ENCODE results near the gene TBC1D25. TPM values are rescaled to one million over a fixed set of nuclear protein-coding genes. Genes with fewer than 3 reads are reported as not detected.

Gene TBC1D25
- 10 to 100 TPM in 1 of 10 donors, 1 to 10 TPM in 9; 6.8 to 10.1 (median 8.4) TPM for polyA plus RNA-seq (ENCODE audit: insufficient read length in 10 of 10)
- long read RNA-seq, donor 1, full-length matches to known transcripts = 2 of 2 reads
- long read RNA-seq, donor 1, partial matches to known transcripts = 0 of 2 reads
- long read RNA-seq, donor 1, other reads (novel, unspliced or antisense) = 0 of 2 reads
- long read RNA-seq, donor 2, partial matches to known transcripts = 0 of 1 reads
- long read RNA-seq, donor 2, other reads (novel, unspliced or antisense) = 0 of 1 reads
- long read RNA-seq, donor 3 = 0 reads
- long read RNA-seq, donor 4, full-length matches to known transcripts = 2 of 2 reads
- long read RNA-seq, donor 4, partial matches to known transcripts = 0 of 2 reads
- long read RNA-seq, donor 4, other reads (novel, unspliced or antisense) = 0 of 2 reads
- long read RNA-seq, donor 5, full-length matches to known transcripts = 4 of 4 reads
- long read RNA-seq, donor 5, partial matches to known transcripts = 0 of 4 reads
- long read RNA-seq, donor 5, other reads (novel, unspliced or antisense) = 0 of 4 reads
- long read RNA-seq, donor 6, full-length matches to known transcripts = 2 of 2 reads
- long read RNA-seq, donor 6, partial matches to known transcripts = 0 of 2 reads
- long read RNA-seq, donor 6, other reads (novel, unspliced or antisense) = 0 of 2 reads
- long read RNA-seq, donor 7, partial matches to known transcripts = 0 of 1 reads
- long read RNA-seq, donor 7, other reads (novel, unspliced or antisense) = 0 of 1 reads
- long read RNA-seq, donor 8, full-length matches to known transcripts = 2 of 2 reads
- long read RNA-seq, donor 8, partial matches to known transcripts = 0 of 2 reads
- long read RNA-seq, donor 8, other reads (novel, unspliced or antisense) = 0 of 2 reads
- long read RNA-seq, donor 9 = 0 reads

GRCh38 chrX:48539345-48540027 is at the start of gene TBC1D25:
TSS of gene TBC1D25 (plus strand) at chrX:48539714. CDS start at chrX:48539798, 84 bp downstream.
- peak; percentile 94 to 98 (median 95) for DNase-seq

DNA sequence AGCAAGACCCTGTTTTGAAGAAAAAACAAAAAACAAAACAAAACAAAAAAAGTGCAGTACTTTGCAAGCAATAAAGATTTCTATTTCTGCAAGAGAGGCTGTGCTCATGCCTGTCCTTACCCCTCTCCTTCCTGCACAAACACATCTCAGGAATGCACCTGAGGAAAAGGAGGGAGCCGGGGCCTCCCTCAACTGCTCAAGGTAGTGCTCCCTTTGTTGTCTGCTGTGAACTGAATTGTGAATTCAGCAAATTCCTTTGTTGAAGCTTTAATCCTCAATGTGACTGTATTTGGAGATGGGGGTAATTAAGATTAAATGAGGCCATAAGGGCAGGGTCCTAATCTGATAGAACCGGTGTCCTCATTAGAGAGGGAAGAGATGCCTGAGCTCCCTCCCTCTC is 49.6 kb upstream of the TBC1D25 start:
- no peak for DNase-seq

- no peak for DNase-seq
Measured at GRCh38 chrX:48490661-48491060, 48.9 kb upstream of the TBC1D25 start.

GRCh38 chrX:48491809-48492208 is 47.7 kb upstream of the TBC1D25 start:
- DNase-seq = no peak

DNA sequence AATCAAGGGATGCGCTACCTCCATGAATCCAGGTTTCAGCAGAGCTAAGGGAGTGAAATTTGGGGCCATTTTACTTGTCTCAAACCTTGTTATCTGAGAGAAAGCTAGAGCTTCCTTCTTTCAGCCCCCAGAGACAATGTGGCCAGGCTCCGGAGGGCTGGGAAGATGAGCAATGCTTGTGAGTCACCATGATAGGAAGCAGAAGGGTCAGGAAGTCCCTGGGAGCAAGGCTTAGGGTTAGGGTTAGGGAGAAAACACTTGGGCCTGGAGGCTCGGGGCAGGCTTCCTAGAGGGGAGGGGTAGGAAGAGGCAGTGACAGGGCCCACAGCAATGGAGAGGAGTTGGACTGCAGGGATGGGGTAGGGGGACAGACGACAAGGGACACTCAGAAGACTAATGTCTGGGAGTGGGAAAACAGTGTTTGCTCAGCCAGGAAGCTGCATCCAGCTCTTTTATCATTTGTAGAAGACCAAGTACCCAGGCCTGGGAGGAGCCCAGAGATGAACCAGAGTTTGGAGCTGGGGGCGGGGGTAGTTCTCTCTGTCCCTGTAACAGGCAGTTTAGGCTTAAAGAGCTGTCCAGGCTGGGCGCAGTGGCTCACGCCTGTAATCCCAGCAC is 47.1 kb upstream of the TBC1D25 start:
- no peak for DNase-seq

DNA sequence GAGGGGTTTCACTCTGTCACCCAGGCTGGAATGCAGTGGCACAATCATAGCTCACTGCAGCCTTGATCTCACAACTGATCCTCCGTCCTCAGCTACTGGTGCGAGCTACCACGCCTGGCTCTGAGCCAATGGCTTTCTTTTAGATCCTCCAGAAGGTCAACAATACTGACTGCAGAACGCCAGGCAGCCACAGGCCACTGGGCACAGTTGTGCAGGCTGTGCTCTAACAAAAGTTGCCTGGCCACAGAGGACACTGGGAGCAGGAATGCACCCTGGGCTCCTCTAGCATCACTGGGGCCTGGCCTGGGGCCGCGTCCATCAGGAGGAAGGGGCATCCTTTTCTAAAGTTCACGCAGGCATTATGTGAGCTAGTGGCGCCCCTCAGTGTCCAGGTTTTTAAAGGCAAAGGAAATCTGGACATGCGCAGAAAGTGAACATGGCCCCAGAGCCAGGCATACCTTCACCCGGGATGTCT is 45.6 kb upstream of the TBC1D25 start:
- peak in 2 of 3 donors; percentile 23 to 39 for DNase-seq

DNA sequence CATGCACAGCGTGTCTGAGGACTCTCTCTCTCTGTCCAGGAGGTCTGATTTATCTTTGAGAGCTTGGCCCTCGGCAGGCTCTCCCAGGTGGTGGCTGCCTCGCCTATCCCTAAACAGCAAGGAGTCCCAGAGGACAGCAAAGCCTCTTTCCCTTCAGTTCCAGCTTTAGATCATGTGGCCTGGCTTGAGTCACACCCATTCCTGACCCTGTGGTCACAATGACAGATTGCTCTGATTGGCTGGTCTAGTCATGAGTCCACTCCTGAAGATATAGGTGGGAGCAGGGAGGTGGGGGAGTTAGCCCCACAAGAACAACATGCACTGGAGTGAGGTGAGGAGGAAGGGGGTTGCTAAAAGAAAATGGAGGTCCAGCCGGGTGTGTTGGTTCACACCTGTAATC is 42.9 kb upstream of the TBC1D25 start:
- DNase-seq = no peak

GRCh38 chrX:48497871-48498270 is 41.6 kb upstream of the TBC1D25 start:
- DNase-seq = no peak

DNA sequence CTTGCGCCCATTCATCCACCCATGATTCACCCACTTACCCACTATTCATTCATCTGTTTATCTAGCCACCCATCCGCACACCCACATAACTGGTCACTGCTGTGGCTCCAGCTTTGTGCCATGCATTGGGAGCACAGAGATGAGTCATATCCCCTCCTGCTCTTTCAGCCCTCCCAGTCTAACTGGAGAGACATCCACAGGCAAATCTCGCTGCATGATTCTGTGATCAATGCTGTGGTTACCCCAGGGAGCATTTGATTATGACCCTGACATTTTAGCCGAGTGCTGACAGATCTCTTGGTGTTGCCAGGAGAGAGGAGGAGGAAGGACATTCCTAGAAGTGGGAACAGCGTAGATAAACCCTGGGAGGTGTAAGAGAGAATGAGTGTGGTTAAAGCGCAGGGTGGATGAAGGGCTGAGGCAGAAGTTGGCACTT is 41.1 kb upstream of the TBC1D25 start:
- no peak for DNase-seq

- no peak for DNase-seq
Measured at GRCh38 chrX:48504261-48504660, 35.3 kb upstream of the TBC1D25 start.

GRCh38 chrX:48505481-48505880 is 34.0 kb upstream of the TBC1D25 start:
- no peak for DNase-seq

GRCh38 chrX:48507246-48507645 is 32.3 kb upstream of the TBC1D25 start:
- DNase-seq = no peak

DNA sequence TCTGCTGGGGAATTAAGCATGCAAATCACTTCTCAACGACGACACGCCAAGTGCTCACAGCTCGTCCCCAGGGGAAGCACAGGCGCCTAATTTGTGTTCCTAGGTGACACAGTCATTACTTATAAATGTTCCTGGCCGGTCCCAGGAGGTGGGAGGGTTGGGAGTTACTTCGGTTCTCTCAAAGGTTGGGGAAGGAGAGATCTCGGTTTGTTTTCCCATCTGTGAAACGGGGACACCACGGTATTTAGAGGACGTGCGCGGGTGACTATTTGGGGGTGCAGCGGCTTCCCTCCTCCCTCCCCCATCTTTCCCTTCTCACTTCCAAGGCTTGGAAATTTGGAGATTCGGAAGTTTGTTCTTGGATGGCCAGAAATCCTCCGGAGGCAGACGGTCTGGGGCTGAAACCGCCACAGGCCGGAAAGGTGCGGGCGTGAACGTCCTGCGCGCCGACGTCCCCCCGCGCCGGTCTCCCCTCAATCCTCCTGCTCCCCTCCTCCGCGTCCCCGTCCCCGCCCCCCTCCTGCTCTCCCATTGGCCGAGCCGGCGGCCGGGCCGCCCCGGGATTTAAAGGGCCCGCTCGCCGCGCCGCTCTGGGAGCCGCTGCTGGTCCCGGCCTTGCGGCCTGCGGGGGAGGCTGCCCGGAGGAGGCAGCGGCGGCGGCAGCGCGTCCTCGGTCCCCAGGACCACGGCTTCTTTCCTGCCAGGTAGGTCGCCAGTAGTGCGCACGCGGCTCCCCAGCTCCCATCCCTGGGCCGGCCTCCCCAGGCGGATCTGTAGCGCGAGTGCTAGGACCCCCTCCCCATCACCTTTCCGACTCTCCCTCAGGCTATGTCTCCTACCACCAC is 30.9 kb upstream of the TBC1D25 start, which contains the start of gene PORCN:
Gene PORCN, plus strand, starts transcription at position 593 of the 845 bp plus-strand sequence. CDS start 829 bp downstream, outside the sequence.
- DNase-seq = peak in 2 of 3 donors; percentile 59 to 84

DNA sequence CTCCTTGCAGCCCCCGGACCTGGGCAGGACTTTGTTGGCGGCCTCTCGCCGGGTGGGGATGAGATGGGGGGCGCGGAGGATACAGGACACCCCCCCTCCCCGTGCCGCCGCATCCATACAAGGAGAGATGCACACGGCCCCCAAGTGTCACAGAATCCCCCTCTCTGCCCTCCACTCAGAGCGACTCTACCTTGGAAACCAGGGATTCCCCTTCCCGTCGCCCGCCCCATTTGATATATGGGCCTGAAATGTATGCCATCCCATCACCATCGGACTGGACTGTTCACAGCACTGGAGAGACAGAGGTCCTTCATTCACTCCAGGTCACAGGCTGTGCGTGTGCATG is 30.3 kb upstream of the TBC1D25 start:
- DNase-seq = peak in 1 of 3 donors; percentile 7

DNA sequence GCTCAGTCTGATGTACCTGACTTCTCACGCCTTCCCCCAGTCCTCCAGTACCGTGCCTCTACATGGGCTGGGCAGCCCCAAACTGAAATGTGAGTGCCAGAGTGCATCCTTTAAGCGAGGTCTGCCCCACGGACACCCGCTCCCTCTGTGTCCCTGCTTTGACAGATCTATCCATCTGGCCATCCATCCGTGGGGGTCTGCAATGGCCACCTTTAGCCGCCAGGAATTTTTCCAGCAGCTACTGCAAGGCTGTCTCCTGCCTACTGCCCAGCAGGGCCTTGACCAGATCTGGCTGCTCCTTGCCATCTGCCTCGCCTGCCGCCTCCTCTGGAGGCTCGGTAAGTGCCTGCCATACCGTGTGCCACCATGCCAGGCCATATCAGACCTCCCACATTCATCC is 29.9 kb upstream of the TBC1D25 start:
- DNase-seq = peak in 1 of 3 donors; percentile 13

DNA sequence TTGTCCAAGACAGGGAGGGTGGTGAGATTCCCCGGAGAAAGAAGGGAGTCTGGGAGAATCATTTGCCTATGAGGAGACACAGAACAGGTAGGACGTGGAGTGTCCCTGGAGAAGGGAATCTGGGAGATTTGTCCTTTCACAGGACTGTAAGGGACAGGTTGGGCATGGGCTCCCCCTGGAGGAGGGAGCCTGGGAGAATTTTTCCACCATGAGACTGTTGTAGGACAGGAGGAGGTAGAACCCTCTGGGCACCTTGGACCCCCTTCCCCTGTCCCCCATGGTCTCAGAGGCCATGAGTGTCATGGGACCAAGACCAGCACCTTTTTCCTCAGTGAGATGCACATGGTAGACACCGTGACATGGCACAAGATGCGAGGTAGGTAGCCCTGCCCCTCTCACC is 28.0 kb upstream of the TBC1D25 start:
- DNase-seq = no peak

GRCh38 chrX:48512371-48512935 is 27.1 kb upstream of the TBC1D25 start:
- DNase-seq = no peak

GRCh38 chrX:48513670-48514069 is 25.8 kb upstream of the TBC1D25 start:
- DNase-seq = no peak

- DNase-seq = no peak
Measured at GRCh38 chrX:48514126-48514806, 25.2 kb upstream of the TBC1D25 start.

Data from muscle of back (tissue), 13 donors.